DOHH2 (cell line): ENCODE measurements around the gene AK8.

Source experiments
- H3F3A ChIP-seq: fragments of 200-600 bp; sonication (generic), shearing (Covaris generic); 2 replicates; pipeline ENCODE4 v1.6.0; 2016; ENCODE audit warnings: antibody characterized with exemption, mild to moderate bottlenecking; ENCODE audit not compliant: control insufficient read depth, insufficient read depth
- H3K27ac ChIP-seq: fragments of 200-600 bp; sonication (generic); 2 replicates; pipeline ENCODE4 v1.5.1; 2014; ENCODE audit warnings: low read depth, mild to moderate bottlenecking, low read length, moderate library complexity
- H3K27me3 ChIP-seq: fragments of 200-600 bp; sonication (generic); 2 replicates; pipeline ENCODE4 v1.6.1; 2014; ENCODE audit warnings: mild to moderate bottlenecking, low read length, mixed read lengths; ENCODE audit not compliant: control insufficient read depth
- H3K36me3 ChIP-seq: fragments of 200-600 bp; sonication (generic); 2 replicates; pipeline ENCODE4 v1.6.1; 2014; ENCODE audit warnings: mild to moderate bottlenecking, low read length, moderate library complexity, mixed read lengths; ENCODE audit not compliant: control insufficient read depth
- H3K4me1 ChIP-seq: fragments of 200-600 bp; sonication (generic); 2 replicates; pipeline ENCODE4 v1.6.1; 2014; ENCODE audit warnings: mild to moderate bottlenecking, low read length, mixed read lengths; ENCODE audit not compliant: control insufficient read depth
- H3K4me2 ChIP-seq: fragments of 200-600 bp; sonication (generic); 2 replicates; pipeline ENCODE4 v1.6.0; 2014; ENCODE audit warnings: mild to moderate bottlenecking, low read length, moderate library complexity
- H3K4me3 ChIP-seq: fragments of 200-600 bp; sonication (generic); 2 replicates; pipeline ENCODE4 v1.5.1; 2014; ENCODE audit warnings: mild to moderate bottlenecking, low read length, mixed read lengths
- H3K79me2 ChIP-seq: fragments of 200-600 bp; sonication (generic); 2 replicates; pipeline ENCODE4 v1.6.1; 2014; ENCODE audit warnings: mild to moderate bottlenecking, low read length, mixed read lengths; ENCODE audit not compliant: control insufficient read depth
- H3K9me2 ChIP-seq: fragments of 200-600 bp; sonication (generic); replicated peaks from 2 replicates; pipeline ENCODE4 v1.6.1; 2014; ENCODE audit warnings: mild to moderate bottlenecking, low read length, mixed read lengths; ENCODE audit not compliant: control insufficient read depth
- H3K9me3 ChIP-seq: fragments of 200-600 bp; sonication (generic); 2 replicates; pipeline ENCODE4 v1.6.1; 2014; ENCODE audit warnings: antibody characterized with exemption, low read length, mixed read lengths; ENCODE audit not compliant: control insufficient read depth, insufficient read depth
- H4K20me1 ChIP-seq: fragments of 200-600 bp; sonication (generic); 2 replicates; pipeline ENCODE4 v1.6.0; 2014; ENCODE audit warnings: low read depth, mild to moderate bottlenecking, antibody characterized with exemption, low read length, moderate library complexity; ENCODE audit not compliant: control insufficient read depth, insufficient read depth
- CTCF ChIP-seq: fragments of 200-600 bp; sonication (generic); IDR thresholded peaks from one replicate; pipeline ENCODE4 v1.5.1; 2014; ENCODE audit warnings: antibody characterized with exemption, mild to moderate bottlenecking, low read depth, low read length; ENCODE audit not compliant: poor library complexity, severe bottlenecking
- EZH2phosphoT487 ChIP-seq: fragments of 200-600 bp; sonication (generic); IDR thresholded peaks from 2 replicates; pipeline ENCODE4 v1.6.1; 2017; ENCODE audit warnings: borderline replicate concordance, mild to moderate bottlenecking, antibody characterized with exemption, low read length, moderate library complexity, mixed read lengths

Gene AK8

GRCh38 chr9:132909311-132909710 lies 31.2 kb upstream of the AK8 start:
- no peak overlapping the region for H3K27ac ChIP-seq
- H3K4me3 ChIP-seq = no peak overlapping the region
- no peaks in the 10 kb centered on the region for H4K20me1 ChIP-seq
- peaks cover 55% of the 10 kb centered on the region for H3K36me3 ChIP-seq
- no peaks in the 10 kb centered on the region for H3F3A ChIP-seq
- no peak overlapping the region for H3K4me2 ChIP-seq
- H3K9me3 ChIP-seq = no peaks in the 10 kb centered on the region
- no peaks in the 10 kb centered on the region for H3K9me2 ChIP-seq
- no peaks in the 10 kb centered on the region for H3K27me3 ChIP-seq
- H3K4me1 ChIP-seq = no peaks in the 10 kb centered on the region
- no peaks in the 10 kb centered on the region for H3K79me2 ChIP-seq
- TF ChIP-seq EZH2phosphoT487 (no peak), CTCF (no peak)

- no peak overlapping the region for H3K27ac ChIP-seq
- H3K36me3 ChIP-seq = peaks cover 62% of the 10 kb centered on the region
- no peaks in the 10 kb centered on the region for H4K20me1 ChIP-seq
- H3K9me2 ChIP-seq = no peaks in the 10 kb centered on the region
- no peak overlapping the region for H3K4me2 ChIP-seq
- no peaks in the 10 kb centered on the region for H3K4me1 ChIP-seq
- H3K4me3 ChIP-seq = no peak overlapping the region
- TF ChIP-seq EZH2phosphoT487 (no peak), CTCF (no peak)
- H3K9me3 ChIP-seq = no peaks in the 10 kb centered on the region
- H3F3A ChIP-seq = no peaks in the 10 kb centered on the region
- no peaks in the 10 kb centered on the region for H3K79me2 ChIP-seq
- no peaks in the 10 kb centered on the region for H3K27me3 ChIP-seq
These were observed 30.6 kb upstream of the AK8 start for GRCh38 chr9:132908635-132909034.

GRCh38 chr9:132905726-132906125 lies 27.6 kb upstream of the AK8 start:
- H4K20me1 ChIP-seq = no peaks in the 10 kb centered on the region; the same call in 1 of the 2 replicates
- no peak overlapping the region for H3K27ac ChIP-seq
- no peaks in the 10 kb centered on the region for H3K9me2 ChIP-seq
- peaks cover 65% of the 10 kb centered on the region for H3K36me3 ChIP-seq
- TF ChIP-seq EZH2phosphoT487 (no peak), CTCF (no peak)
- no peaks in the 10 kb centered on the region for H3K27me3 ChIP-seq
- no peak overlapping the region for H3K4me3 ChIP-seq
- H3K4me2 ChIP-seq = no peak overlapping the region
- H3K9me3 ChIP-seq = no peaks in the 10 kb centered on the region
- no peaks in the 10 kb centered on the region for H3K79me2 ChIP-seq
- no peaks in the 10 kb centered on the region for H3K4me1 ChIP-seq
- 0 out of 2 replicates have a peak, but pooled peaks cover 6% of the 10 kb centered on the region for H3F3A ChIP-seq
